H9 (cell line): ENCODE measurements around the gene SFRP5. TPM values are rescaled to one million over a fixed set of nuclear protein-coding genes. Genes with fewer than 3 reads are reported as not detected.

Experiments
- DNase-seq: peaks from one replicate; pipeline ENCODE4 v3.0.0-alpha.2; 2017
- H2AFZ ChIP-seq: one replicate; pipeline ENCODE4 v1.6.1; 2013; ENCODE audit warnings: mild to moderate bottlenecking, low read length, control low read depth, moderate library complexity
- H2AK5ac ChIP-seq: 2 replicates; pipeline ENCODE4 v1.6.1; 2013; ENCODE audit warnings: low read length, control low read depth, mixed read lengths; ENCODE audit not compliant: insufficient read length
- H2BK120ac ChIP-seq: one replicate; pipeline ENCODE4 v1.6.1; 2013; ENCODE audit warnings: low read depth, mild to moderate bottlenecking, low read length, control low read depth, inconsistent platforms; ENCODE audit not compliant: poor library complexity, severe bottlenecking
- H2BK12ac ChIP-seq: 2 replicates; pipeline ENCODE4 v1.6.1; 2013; ENCODE audit warnings: low read length, control low read depth, mixed read lengths, low read depth; ENCODE audit not compliant: insufficient read length
- H2BK15ac ChIP-seq: 2 replicates; pipeline ENCODE4 v1.6.1; 2013; ENCODE audit warnings: low read depth, low read length, control low read depth
- H2BK20ac ChIP-seq: one replicate; pipeline ENCODE4 v1.6.1; 2013; ENCODE audit warnings: low read depth, mild to moderate bottlenecking, low read length, control low read depth, inconsistent platforms; ENCODE audit not compliant: poor library complexity, severe bottlenecking
- H2BK5ac ChIP-seq: 2 replicates; pipeline ENCODE4 v1.6.1; 2013; ENCODE audit warnings: low read length, control low read depth, mixed read lengths; ENCODE audit not compliant: insufficient read length
- H3K14ac ChIP-seq: 2 replicates; pipeline ENCODE4 v1.6.1; 2013; ENCODE audit warnings: low read length, control low read depth; ENCODE audit not compliant: insufficient read depth
- H3K18ac ChIP-seq: 2 replicates; pipeline ENCODE4 v1.6.1; 2013; ENCODE audit warnings: low read depth, mild to moderate bottlenecking, mixed read lengths, low read length, control low read depth; ENCODE audit not compliant: insufficient read length
- H3K23ac ChIP-seq: 2 replicates; pipeline ENCODE4 v1.6.1; 2013; ENCODE audit warnings: low read length, control low read depth, mixed read lengths, low read depth; ENCODE audit not compliant: insufficient read length
- H3K23me2 ChIP-seq: 2 replicates; pipeline ENCODE4 v1.6.1; 2013; ENCODE audit warnings: low read depth, mild to moderate bottlenecking, mixed read lengths, low read length, control low read depth; ENCODE audit not compliant: insufficient read length, poor library complexity, severe bottlenecking
- H3K27ac ChIP-seq: 2 replicates; pipeline ENCODE4 v1.5.1; 2013; ENCODE audit warnings: low read length, control low read depth, mixed read lengths, low read depth; ENCODE audit not compliant: insufficient read length
- H3K27me3 ChIP-seq: 2 replicates; pipeline ENCODE4 v1.6.1; 2013; ENCODE audit warnings: low read length, control low read depth, inconsistent platforms; ENCODE audit not compliant: insufficient read depth
- H3K4ac ChIP-seq: 2 replicates; pipeline ENCODE4 v1.6.1; 2013; ENCODE audit warnings: low read depth, mild to moderate bottlenecking, control low read depth, inconsistent platforms, low read length, moderate library complexity
- H3K4me1 ChIP-seq: 2 replicates; pipeline ENCODE4 v1.6.1; 2013; ENCODE audit warnings: low read length, control low read depth, inconsistent platforms; ENCODE audit not compliant: insufficient read depth
- H3K4me2 ChIP-seq: 2 replicates; pipeline ENCODE4 v1.6.1; 2013; ENCODE audit warnings: low read length, control low read depth, mixed read lengths; ENCODE audit not compliant: insufficient read length, insufficient read depth
- H3K56ac ChIP-seq: 2 replicates; pipeline ENCODE4 v1.6.1; 2013; ENCODE audit warnings: low read depth, mild to moderate bottlenecking, mixed read lengths, low read length, control low read depth; ENCODE audit not compliant: insufficient read length
- H3K79me1 ChIP-seq: 2 replicates; pipeline ENCODE4 v1.6.1; 2013; ENCODE audit warnings: low read depth, mild to moderate bottlenecking, moderate library complexity, low read length, control low read depth, inconsistent platforms; ENCODE audit not compliant: insufficient read depth, poor library complexity, severe bottlenecking
- H3K79me2 ChIP-seq: 2 replicates; pipeline ENCODE4 v1.6.1; 2013; ENCODE audit warnings: low read length, control low read depth, inconsistent platforms; ENCODE audit not compliant: insufficient read depth
- H3K9ac ChIP-seq: 2 replicates; pipeline ENCODE4 v1.6.1; 2013; ENCODE audit warnings: low read length, control low read depth, mixed read lengths; ENCODE audit not compliant: insufficient read length; ENCODE audit errors: extremely low read depth
- H3K9me3 ChIP-seq: one replicate; pipeline ENCODE4 v1.6.1; 2013; ENCODE audit warnings: low read depth, low read length, inconsistent platforms; ENCODE audit not compliant: control insufficient read depth
- H3T11ph ChIP-seq: one replicate; pipeline ENCODE4 v1.6.1; 2013; ENCODE audit warnings: mild to moderate bottlenecking, low read length, control low read depth, inconsistent platforms
- H4K20me1 ChIP-seq: one replicate; pipeline ENCODE4 v1.6.1; 2013; ENCODE audit not compliant: control insufficient read depth, insufficient read length, insufficient read depth
- H4K5ac ChIP-seq: 2 replicates; pipeline ENCODE4 v1.6.1; 2013; ENCODE audit warnings: low read depth, mild to moderate bottlenecking, mixed read lengths, low read length, control low read depth; ENCODE audit not compliant: insufficient read length
- H4K8ac ChIP-seq: replicated peaks from 2 replicates; pipeline ENCODE4 v1.6.1; 2013; ENCODE audit warnings: low read length, control low read depth, mixed read lengths, low read depth; ENCODE audit not compliant: insufficient read length
- H4K91ac ChIP-seq: 2 replicates; pipeline ENCODE4 v1.6.1; 2013; ENCODE audit warnings: low read depth, mild to moderate bottlenecking, moderate library complexity, mixed read lengths, low read length, control low read depth; ENCODE audit not compliant: insufficient read length
- H3K27ac Mint-ChIP-seq, 3 experiments: 2 replicates in 2 of 3; 3 replicates in 1 of 3; pipeline ENCODE4 v1.8.0; 2020 to 2021; ENCODE audit warnings: mixed read lengths in 3 of 3, mild to moderate bottlenecking in 1 of 3, moderate library complexity in 1 of 3
- H3K27me3 Mint-ChIP-seq: 2 replicates; pipeline ENCODE4 v1.8.0; 2021; ENCODE audit warnings: low read depth, mild to moderate bottlenecking, moderate library complexity, mixed read lengths
- H3K36me3 Mint-ChIP-seq, 3 experiments: 2 replicates in 2 of 3; 3 replicates in 1 of 3; pipeline ENCODE4 v1.8.0; 2020 to 2021; ENCODE audit warnings: low read depth in 3 of 3, mixed read lengths in 3 of 3; ENCODE audit not compliant: insufficient read depth in 1 of 3
- H3K4me1 Mint-ChIP-seq, 2 experiments: 2 replicates each; pipeline ENCODE4 v1.8.0; 2020; ENCODE audit warnings: mixed read lengths in 2 of 2
- H3K4me3 Mint-ChIP-seq, 2 experiments: 2 replicates in 1 of 2; 3 replicates in 1 of 2; pipeline ENCODE4 v1.8.0; 2020 to 2021; ENCODE audit warnings: mild to moderate bottlenecking in 2 of 2, mixed read lengths in 2 of 2, moderate library complexity in 1 of 2
- H3K9me3 Mint-ChIP-seq, 2 experiments: 2 replicates in 1 of 2; 3 replicates in 1 of 2; pipeline ENCODE4 v1.8.0; 2020; ENCODE audit warnings: mild to moderate bottlenecking in 2 of 2, mixed read lengths in 2 of 2, moderate library complexity in 1 of 2
- CTCF ChIP-seq: fragments of 200-600 bp; sonication (generic); conservative IDR thresholded peaks from 3 replicates; pipeline ENCODE4 v1.8.0; 2021; ENCODE audit warnings: antibody characterized with exemption, mild to moderate bottlenecking
- WGBS: extraction: QIAGEN DNeasy Blood & Tissue Kit; methylation state at CpG from one replicate; pipeline ENCODE4 v1.1.7; 2013; ENCODE audit warnings: missing lambda C conversion rate, low lambda C conversion rate, mixed read lengths; ENCODE audit not compliant: insufficient read length; ENCODE audit errors: extremely low coverage; 5-methylcytosine and 5-hydroxymethylcytosine counted together
- total RNA-seq: library from RNA; stranded (reverse); gene quantifications from 2 replicates; pipeline ENCODE4 v1.2.1, GENCODE V29; 2021

The SFRP5 gene
- total RNA-seq, 1 experiment from 2014 or later, result 1.7 TPM

DNA sequence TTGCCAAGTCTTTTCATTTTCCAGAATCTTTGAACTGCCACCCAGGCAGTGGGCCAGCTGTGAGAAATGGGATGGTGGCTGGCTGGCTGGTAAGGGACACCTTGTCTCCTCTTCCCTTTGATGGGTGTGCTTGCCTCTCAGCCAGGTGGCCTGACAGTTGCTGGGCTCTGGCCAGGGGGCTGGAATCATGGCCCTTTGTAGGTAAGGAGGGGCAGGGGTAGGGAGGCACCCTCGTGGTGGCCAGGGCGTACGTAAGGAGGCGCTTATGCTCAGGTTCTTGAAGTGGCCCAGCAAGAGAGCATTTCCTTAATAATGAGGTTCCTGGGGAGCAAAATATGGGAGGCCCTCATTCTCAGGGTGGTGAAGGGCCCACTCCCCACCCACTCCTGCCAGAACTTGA lies 44.8 kb upstream of the SFRP5 start:
- Histone ChIP-seq H3T11ph (no peak overlapping the region), H2BK12ac (no peak overlapping the region), H2AK5ac (no peak overlapping the region), H3K27ac (no peak overlapping the region), H3K4me1 (no peaks in the 10 kb centered on the region), H4K91ac (no peak overlapping the region), H2BK15ac (no peak overlapping the region), H2BK5ac (no peak overlapping the region), H3K9ac (no peak overlapping the region), H3K79me2 (no peaks in the 10 kb centered on the region), H2BK120ac (no peak overlapping the region), H4K20me1 (no peaks in the 10 kb centered on the region), H3K56ac (no peak overlapping the region), H3K4ac (no peak overlapping the region), H3K79me1 (no peaks in the 10 kb centered on the region), H2AFZ (no peak overlapping the region), H3K23ac (no peak overlapping the region), H3K23me2 (no peaks in the 10 kb centered on the region), H3K4me2 (no peak overlapping the region), H2BK20ac (no peak overlapping the region), H4K8ac (no peak overlapping the region), H3K14ac (no peak overlapping the region), H3K9me3 (no peaks in the 10 kb centered on the region), H3K18ac (no peak overlapping the region), H4K5ac (no peak overlapping the region), H3K27me3 (no peaks in the 10 kb centered on the region)
- Mint-ChIP-seq H3K27me3 (peaks cover 2% of the 10 kb centered on the region; the same call in 1 of the 2 replicates), H3K4me3 (no peak overlapping the region), H3K27ac (0 out of 7 replicates have a peak overlapping the region, but pooled peaks of 1 of the 3 experiments have one; percentile 15), H3K4me1 (peaks cover 3 to 19% of the 10 kb centered on the region in 2 experiments), H3K36me3 (no peaks in the 10 kb centered on the region), H3K9me3 (no peaks in the 10 kb centered on the region)
- no peak for TF ChIP-seq CTCF
- no CpG with 5 or more reads among the region's 4 CpGs for WGBS
- no peak for DNase-seq
